ENCODE data around the gene RRAS2.

GRCh38 chr11:14275076-14275475 is 83.9 kb downstream of the RRAS2 start:
- TF ChIP-seq SP1 (CRISPR knock-in tag; conservative IDR thresholded peaks at IDR 0.05) (no peak), CTCF (IDR thresholded peaks at IDR 0.05) (no peak), MAX (CRISPR knock-in tag; IDR thresholded peaks at IDR 0.05) (no peak), ZNF281 (CRISPR knock-in tag; IDR thresholded peaks at IDR 0.05) (no peak), ZNF121 (CRISPR knock-in tag; IDR thresholded peaks at IDR 0.05) (no peak), JUN (CRISPR knock-in tag; IDR thresholded peaks at IDR 0.05) (no peak), CDX4 (CRISPR knock-in tag; IDR thresholded peaks at IDR 0.05; ENCODE audit: borderline replicate concordance) (no peak), ATF2 (CRISPR knock-in tag; IDR thresholded peaks at IDR 0.05; ENCODE audit: borderline replicate concordance, low read depth) (no peak), E2F1 (CRISPR knock-in tag; IDR thresholded peaks at IDR 0.05) (no peak), ESRRA (CRISPR knock-in tag; IDR thresholded peaks at IDR 0.05; ENCODE audit: borderline replicate concordance) (no peak)

All from WTC11 (cell line).